LNCaP clone FGC (cell line): ENCODE measurements around the gene PCNP.

ENCODE experiments used
- DNase-seq: peaks from one replicate; pipeline ENCODE4 v3.0.0-alpha.2; 2011; ENCODE audit warnings: low read depth
- H3K4me3 ChIP-seq: 2 replicates; pipeline ENCODE4 v1.5.1; 2011; ENCODE audit warnings: mild to moderate bottlenecking, low read depth, low read length, control low read depth
- TF ChIP-seq, protein P1 (sequence below): IDR thresholded peaks from 2 replicates; pipeline ENCODE4 v1.5.1; 2012; ENCODE audit warnings: mild to moderate bottlenecking; ENCODE audit not compliant: control insufficient read depth, insufficient read depth; ENCODE audit errors: extremely low read depth

PCNP gene, protein sequence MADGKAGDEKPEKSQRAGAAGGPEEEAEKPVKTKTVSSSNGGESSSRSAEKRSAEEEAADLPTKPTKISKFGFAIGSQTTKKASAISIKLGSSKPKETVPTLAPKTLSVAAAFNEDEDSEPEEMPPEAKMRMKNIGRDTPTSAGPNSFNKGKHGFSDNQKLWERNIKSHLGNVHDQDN

DNA sequence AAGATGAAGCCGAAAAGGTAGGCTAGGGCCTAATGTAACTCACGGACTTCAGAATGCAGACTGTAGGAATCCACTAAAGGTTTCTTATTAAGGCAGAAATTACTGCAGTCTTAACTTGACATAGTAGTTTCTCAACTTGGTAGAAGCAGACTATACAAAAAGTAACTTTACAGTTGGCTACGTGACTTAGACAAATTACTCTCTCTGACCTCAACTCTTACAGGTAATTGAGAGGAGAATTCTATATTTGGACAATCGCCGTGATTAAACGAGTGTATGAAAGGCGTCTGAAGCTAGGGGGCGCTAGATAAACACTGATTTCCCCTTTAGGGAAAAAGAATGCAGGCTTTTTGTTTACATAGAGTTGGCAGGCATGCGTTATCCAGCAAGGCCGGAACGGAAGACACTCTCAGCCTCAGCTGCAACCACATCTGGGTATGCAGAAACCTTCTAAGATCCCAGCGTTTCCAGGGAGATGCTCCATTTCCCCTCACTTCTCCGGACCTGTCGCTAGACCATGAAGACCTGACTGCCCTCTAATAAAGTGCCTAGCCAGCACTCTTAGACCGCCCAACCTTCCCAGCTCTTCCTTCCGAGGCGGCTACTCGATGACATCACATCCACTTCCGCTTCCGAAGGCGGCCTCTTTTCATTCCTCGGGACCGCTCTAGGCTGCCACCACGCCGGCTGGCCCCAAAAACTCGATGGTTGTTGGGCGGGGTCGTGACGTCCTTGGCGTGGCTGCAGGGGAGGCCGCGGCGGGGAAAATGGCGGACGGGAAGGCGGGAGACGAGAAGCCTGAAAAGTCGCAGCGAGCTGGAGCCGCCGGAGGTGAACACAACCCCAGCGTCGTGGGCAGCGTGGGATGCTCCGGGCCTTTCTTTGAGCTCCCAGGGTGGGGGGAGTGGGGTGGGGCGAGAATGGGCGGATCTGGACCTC, at the start of gene PCNP:
PCNP (plus strand) TSS at position 732 of the 939 bp plus-strand sequence; CDS start at position 768, 36 bp downstream.
- TF ChIP-seq, protein P1, sequence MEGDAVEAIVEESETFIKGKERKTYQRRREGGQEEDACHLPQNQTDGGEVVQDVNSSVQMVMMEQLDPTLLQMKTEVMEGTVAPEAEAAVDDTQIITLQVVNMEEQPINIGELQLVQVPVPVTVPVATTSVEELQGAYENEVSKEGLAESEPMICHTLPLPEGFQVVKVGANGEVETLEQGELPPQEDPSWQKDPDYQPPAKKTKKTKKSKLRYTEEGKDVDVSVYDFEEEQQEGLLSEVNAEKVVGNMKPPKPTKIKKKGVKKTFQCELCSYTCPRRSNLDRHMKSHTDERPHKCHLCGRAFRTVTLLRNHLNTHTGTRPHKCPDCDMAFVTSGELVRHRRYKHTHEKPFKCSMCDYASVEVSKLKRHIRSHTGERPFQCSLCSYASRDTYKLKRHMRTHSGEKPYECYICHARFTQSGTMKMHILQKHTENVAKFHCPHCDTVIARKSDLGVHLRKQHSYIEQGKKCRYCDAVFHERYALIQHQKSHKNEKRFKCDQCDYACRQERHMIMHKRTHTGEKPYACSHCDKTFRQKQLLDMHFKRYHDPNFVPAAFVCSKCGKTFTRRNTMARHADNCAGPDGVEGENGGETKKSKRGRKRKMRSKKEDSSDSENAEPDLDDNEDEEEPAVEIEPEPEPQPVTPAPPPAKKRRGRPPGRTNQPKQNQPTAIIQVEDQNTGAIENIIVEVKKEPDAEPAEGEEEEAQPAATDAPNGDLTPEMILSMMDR: peak; percentile 81
- peak within 1 kb of the TSS; percentile 90 for H3K4me3 ChIP-seq
- DNase-seq: peak; percentile 98

DNA sequence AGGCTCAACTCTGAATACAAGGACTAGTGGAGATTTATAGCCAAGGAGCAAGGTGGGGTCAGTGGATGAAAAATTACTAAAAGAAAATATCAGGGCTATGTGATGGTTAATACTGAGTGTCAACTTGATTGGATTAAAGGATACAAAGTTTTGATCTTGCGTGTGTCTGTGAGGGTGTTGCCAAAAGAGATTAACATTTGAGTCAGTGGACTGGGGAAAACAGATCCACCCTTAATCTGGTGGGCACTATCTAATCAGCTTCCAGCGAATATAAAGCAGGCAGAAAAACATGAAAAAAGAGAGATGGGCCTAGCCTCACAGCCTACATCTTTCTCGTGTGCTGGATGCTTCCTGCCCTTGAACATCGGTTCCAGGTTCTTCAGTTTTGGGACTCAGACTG, 46.5 kb upstream of the PCNP start:
- TF ChIP-seq, protein P1: no peak
- DNase-seq: no peak
- H3K4me3 ChIP-seq: no peak overlapping the region

DNA sequence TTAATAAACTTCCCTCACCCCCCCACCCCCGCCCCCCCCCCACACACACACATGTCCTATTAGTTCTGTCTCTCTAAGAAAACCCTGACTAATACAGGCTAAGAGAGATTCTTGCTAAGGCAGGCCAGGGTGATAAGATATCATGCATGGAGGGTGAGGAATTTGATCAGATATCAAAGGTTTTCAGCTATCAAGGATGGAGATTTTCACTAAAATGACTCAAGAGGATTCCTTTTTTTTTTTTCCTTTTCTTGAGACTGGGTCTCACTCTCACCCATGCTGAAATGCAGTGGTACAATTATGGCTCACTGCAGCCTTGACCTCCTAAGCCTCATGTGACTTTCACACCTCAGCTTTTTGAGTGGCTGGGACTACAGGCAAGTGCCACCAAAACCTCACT, 46.1 kb upstream of the PCNP start:
- no peak overlapping the region for H3K4me3 ChIP-seq
- TF ChIP-seq, protein P1: no peak
- no peak for DNase-seq

DNA sequence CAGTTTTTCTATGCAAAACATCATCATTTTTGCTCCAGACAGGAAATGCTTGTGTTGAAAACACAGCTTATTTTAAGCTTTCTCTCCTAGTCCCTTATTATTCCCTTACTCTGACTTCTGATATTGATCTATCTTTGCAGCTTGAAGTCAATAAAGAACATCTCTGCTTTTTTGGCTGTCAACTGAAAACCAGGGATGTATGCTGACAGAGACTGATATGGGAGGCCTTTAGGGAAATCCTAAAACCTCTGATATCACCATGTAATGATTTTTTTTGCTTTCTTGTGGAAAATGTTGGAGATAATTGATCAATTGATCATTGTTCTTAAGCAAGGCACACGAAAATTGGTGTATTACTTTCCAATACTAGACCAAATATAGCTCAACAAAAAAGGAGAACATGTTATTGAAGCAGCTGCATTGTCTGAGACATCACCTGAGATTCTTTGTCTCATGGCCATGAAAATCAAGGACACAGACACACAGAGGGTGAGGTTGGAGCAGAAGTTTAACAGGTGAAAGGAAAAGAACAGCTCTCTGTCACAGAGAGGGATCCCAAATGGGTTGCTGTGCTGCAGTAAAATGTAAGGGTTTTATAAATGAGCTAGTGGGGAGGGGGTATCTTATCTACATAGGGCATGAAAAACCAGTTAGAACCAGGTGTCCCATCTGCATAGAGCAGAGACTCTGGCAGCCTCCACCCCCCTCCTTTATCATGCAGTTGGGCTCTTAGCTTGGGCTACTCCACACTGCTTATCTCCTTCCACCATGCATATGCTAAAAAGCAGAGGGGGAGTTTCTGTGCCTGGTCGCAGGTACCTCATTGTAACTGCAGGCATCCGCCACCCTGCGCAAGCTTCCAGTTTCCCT, 43.9 kb upstream of the PCNP start:
- DNase-seq: no peak
- no peak overlapping the region for H3K4me3 ChIP-seq
- TF ChIP-seq, protein P1: no peak

DNA sequence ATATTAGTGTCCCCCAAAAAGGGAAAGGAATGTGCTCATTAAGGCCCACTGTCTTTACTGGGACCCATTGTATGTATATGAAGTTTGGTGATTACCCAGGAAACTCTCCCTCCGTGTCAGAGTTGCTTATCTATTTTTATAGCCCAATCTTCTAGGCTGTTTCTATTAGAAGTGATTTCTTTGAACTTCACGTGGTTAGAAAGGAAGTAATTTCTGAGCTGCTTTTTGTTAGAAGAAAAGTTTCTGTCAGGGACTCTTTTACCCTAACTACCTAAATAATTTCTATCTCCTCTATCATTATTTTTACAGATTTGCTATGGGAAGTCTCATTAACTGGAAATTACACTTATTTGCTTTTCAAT, 43.3 kb upstream of the PCNP start:
- DNase-seq: no peak
- TF ChIP-seq, protein P1: no peak
- H3K4me3 ChIP-seq: no peak overlapping the region

DNA sequence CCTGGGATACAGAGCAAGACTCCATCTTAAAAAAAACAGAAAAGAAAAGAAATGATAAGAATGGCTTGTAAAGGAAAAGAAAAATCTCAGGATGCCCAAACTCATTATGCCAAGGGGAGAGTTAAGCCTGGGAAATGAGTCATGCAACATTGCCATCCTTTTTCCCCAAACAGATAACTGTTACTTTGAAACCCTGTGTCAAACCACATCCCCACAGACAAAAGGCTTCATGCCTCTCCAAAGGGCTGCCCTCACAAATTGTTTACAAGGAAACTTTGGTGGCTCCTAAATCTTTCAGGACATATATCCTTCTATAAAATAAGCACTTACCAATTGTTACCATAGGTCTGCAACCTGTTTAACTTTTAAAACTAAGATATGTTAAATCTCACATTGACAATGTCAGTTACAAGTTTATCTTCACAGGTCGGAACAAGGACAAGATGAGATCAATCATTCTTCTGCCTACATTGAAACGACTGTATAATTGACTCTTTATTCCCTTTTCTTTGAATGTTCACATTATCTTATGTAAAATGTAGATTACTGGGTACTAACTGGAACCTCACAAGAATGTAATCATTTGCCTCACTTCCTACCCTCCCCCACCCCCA, 42.4 kb upstream of the PCNP start:
- TF ChIP-seq, protein P1: no peak
- DNase-seq: no peak
- no peak overlapping the region for H3K4me3 ChIP-seq
